ENCODE results near the gene RPTN.

Gene RPTN

GRCh38 chr1:152189657-152190442 is 30.8 kb upstream of the RPTN start:
- peak; percentile 78 for TF ChIP-seq CTCF (IDR thresholded peaks at IDR 0.05; ENCODE audit: insufficient read depth, low read depth, low read length, missing control alignments)
- DNase-seq (ENCODE audit: low read depth) = peak; percentile 71
- no peak overlapping the region for H3K4me3 ChIP-seq (ENCODE audit: low read depth, low read length)

GRCh38 chr1:152188673-152189591 is 29.9 kb upstream of the RPTN start:
- peak overlapping the region; percentile 51 for H3K4me3 ChIP-seq (ENCODE audit: low read depth, low read length)
- peak; percentile 84 for TF ChIP-seq CTCF (IDR thresholded peaks at IDR 0.05; ENCODE audit: insufficient read depth, low read depth, low read length, missing control alignments)
- peak; percentile 88 for DNase-seq (ENCODE audit: low read depth)

GRCh38 chr1:152186556-152187285 is 27.7 kb upstream of the RPTN start:
- DNase-seq (ENCODE audit: low read depth) = no peak
- TF ChIP-seq CTCF (IDR thresholded peaks at IDR 0.05; ENCODE audit: insufficient read depth, low read depth, low read length, missing control alignments) = no peak
- H3K4me3 ChIP-seq (ENCODE audit: low read depth, low read length) = no peak overlapping the region

- peak; percentile 72 for TF ChIP-seq CTCF (IDR thresholded peaks at IDR 0.05; ENCODE audit: insufficient read depth, low read depth, low read length, missing control alignments)
- DNase-seq (ENCODE audit: low read depth) = peak; percentile 58
- H3K4me3 ChIP-seq (ENCODE audit: low read depth, low read length) = no peak overlapping the region
Observed at GRCh38 chr1:152185544-152186391, 26.7 kb upstream of the RPTN start.

GRCh38 chr1:152182944-152183361 is 23.9 kb upstream of the RPTN start:
- TF ChIP-seq CTCF (IDR thresholded peaks at IDR 0.05; ENCODE audit: insufficient read depth, low read depth, low read length, missing control alignments) = no peak
- DNase-seq (ENCODE audit: low read depth) = no peak
- no peak overlapping the region for H3K4me3 ChIP-seq (ENCODE audit: low read depth, low read length)

- peak; percentile 47 for TF ChIP-seq CTCF (IDR thresholded peaks at IDR 0.05; ENCODE audit: insufficient read depth, low read depth, low read length, missing control alignments)
- DNase-seq (ENCODE audit: low read depth) = peak; percentile 24
- no peak overlapping the region for H3K4me3 ChIP-seq (ENCODE audit: low read depth, low read length)
Observed at GRCh38 chr1:152182431-152182830, 23.4 kb upstream of the RPTN start.

All from GM12865 (cell line).